CD4-positive, alpha-beta T cell (primary cell): ENCODE data around the gene ETV3L. TPM values are rescaled to one million over a fixed set of nuclear protein-coding genes. Genes with fewer than 3 reads are reported as not detected.

Source experiments
- ATAC-seq: fragments of 200-7000 bp; cut with Tn5 transposase; one replicate; pipeline ENCODE4 v1.10.0; 2022; ENCODE audit warnings: mild to moderate bottlenecking; ENCODE audit not compliant: poor library complexity
- CTCF ChIA-PET: fragments of 350-600 bp; sonication (Branson Sonifier 250); formaldehyde crosslinking; loops from one replicate; lab custom pipeline; 2021; ENCODE audit warnings: antibody characterized with exemption, inconsistent platforms; lab: Charles Lee
- POLR2A ChIA-PET: fragments of 350-600 bp; sonication (Branson Sonifier 250); formaldehyde crosslinking; loops from one replicate; lab custom pipeline; 2021; ENCODE audit warnings: antibody characterized with exemption, inconsistent platforms; lab: Charles Lee
- DNase-seq, 14 experiments: peaks; one replicate each; pipeline ENCODE4 v3.0.0-alpha.2; 2013 to 2020; ENCODE audit warnings: mixed read lengths in 2 of 14
- H3K27ac ChIP-seq, 2 donors: one replicate each; pipeline versions ENCODE4 v1.5.1 to v1.7.0; 2013; ENCODE audit warnings: low read length in 2 of 2, low read depth in 1 of 2, mild to moderate bottlenecking in 1 of 2
- H3K27me3 ChIP-seq, 2 experiments: 1 replicate in 1 of 2; 2 replicates in 1 of 2; pipeline versions ENCODE4 v1.6.1 to v1.7.0; 2013; ENCODE audit warnings: low read length in 2 of 2, control low read depth in 1 of 2, mild to moderate bottlenecking in 1 of 2, moderate library complexity in 1 of 2; ENCODE audit not compliant: insufficient read depth in 2 of 2, control insufficient read depth in 1 of 2
- H3K36me3 ChIP-seq: one replicate; pipeline ENCODE4 v1.6.1; 2013; ENCODE audit warnings: low read length, control low read depth; ENCODE audit not compliant: insufficient read depth
- H3K4me1 ChIP-seq: one replicate; pipeline ENCODE4 v1.6.1; 2013; ENCODE audit warnings: low read length, control low read depth; ENCODE audit not compliant: insufficient read depth
- H3K4me3 ChIP-seq: one replicate; pipeline ENCODE4 v1.5.1; 2013; ENCODE audit warnings: mild to moderate bottlenecking, low read length, moderate library complexity
- H3K9me3 ChIP-seq, 2 experiments: 1 replicate in 1 of 2; 2 replicates in 1 of 2; pipeline versions ENCODE4 v1.6.1 to v1.7.0; 2013; ENCODE audit warnings: low read length in 2 of 2, mild to moderate bottlenecking in 2 of 2, control low read depth in 1 of 2, moderate library complexity in 1 of 2; ENCODE audit not compliant: control insufficient read depth in 1 of 2, insufficient read depth in 1 of 2
- H3K27ac Mint-ChIP-seq: one replicate; pipeline ENCODE4 v1.8.0; 2020; ENCODE audit warnings: mixed read lengths
- H3K27me3 Mint-ChIP-seq: one replicate; pipeline ENCODE4 v1.8.0; 2021; ENCODE audit warnings: mixed read lengths
- H3K36me3 Mint-ChIP-seq: one replicate; pipeline ENCODE4 v1.8.0; 2021; ENCODE audit warnings: low read depth, mixed read lengths
- H3K4me1 Mint-ChIP-seq: one replicate; pipeline ENCODE4 v1.8.0; 2021; ENCODE audit warnings: low read depth, mixed read lengths
- H3K4me3 Mint-ChIP-seq: one replicate; pipeline ENCODE4 v1.8.0; 2020; ENCODE audit warnings: mild to moderate bottlenecking, mixed read lengths
- H3K9me3 Mint-ChIP-seq: one replicate; pipeline ENCODE4 v1.8.0; 2020; ENCODE audit warnings: mixed read lengths
- CTCF ChIP-seq: fragments of 200-600 bp; IDR thresholded peaks from one replicate; pipeline ENCODE4 v1.8.0; 2022; ENCODE audit warnings: antibody characterized with exemption, mild to moderate bottlenecking
- intact Hi-C, 2 experiments: fragments of 100-400 bp; cut with DNase I in 1 of 2; cut with micrococcal nuclease in 1 of 2; formaldehyde crosslinking; loops; one replicate each; pipeline versions ENCODE4 v1.15.1 to v1.9.0; 2023 to 2025; cut with DNase I, micrococcal nuclease
- total RNA-seq, 174 experiments: library from RNA in 2 of 174; stranded (reverse) in 2 of 174; gene quantifications; one replicate each; pipeline ENCODE4 v1.2.3 and lab custom pipeline; 2021 to 2026

The ETV3L gene
- total RNA-seq, 2 experiments from 2014 or later, result not detected

GRCh38 chr1:157140063-157140588 lies 40.5 kb upstream of the ETV3L start:
- peaks cover 43% of the 10 kb centered on the region for H3K4me1 Mint-ChIP-seq
- CTCF ChIA-PET, result interaction anchor here (2.1 kb wide), 1 partner anchor 50 kb away, joined by 18 read pairs; no protein-coding TSS in a partner anchor
- peaks cover 12% of the 10 kb centered on the region for H3K36me3 ChIP-seq
- H3K27me3 ChIP-seq, result no peaks in the 10 kb centered on the region
- POLR2A ChIA-PET, result interaction anchor here (1.5 kb wide), 1 partner anchor 13 kb away, joined by 6 read pairs; no protein-coding TSS in a partner anchor
- H3K27ac Mint-ChIP-seq, result peak overlapping the region; percentile 90
- no peaks in the 10 kb centered on the region for H3K9me3 Mint-ChIP-seq
- DNase-seq (no peak), ATAC-seq (no peak)
- H3K4me3 ChIP-seq, result no peak overlapping the region
- H3K4me1 ChIP-seq, result peaks cover 37% of the 10 kb centered on the region
- peak overlapping the region; percentile 93 for H3K4me3 Mint-ChIP-seq
- peak overlapping the region in 1 of 2 donors; percentile 18 for H3K27ac ChIP-seq
- H3K27me3 Mint-ChIP-seq, result no peaks in the 10 kb centered on the region
- intact Hi-C loops, result no loop called here
- TF ChIP-seq CTCF, result no peak
- no peaks in the 10 kb centered on the region for H3K9me3 ChIP-seq
- peaks cover 24% of the 10 kb centered on the region for H3K36me3 Mint-ChIP-seq

- Histone ChIP-seq H3K36me3 (peaks cover 21% of the 10 kb centered on the region), H3K9me3 (no peaks in the 10 kb centered on the region), H3K27ac (peak overlapping the region; percentile 90 to 98), H3K27me3 (no peaks in the 10 kb centered on the region), H3K4me1 (peaks cover 46% of the 10 kb centered on the region), H3K4me3 (peak overlapping the region; percentile 84)
- ATAC-seq (no peak), DNase-seq (peak in 1 of 14 experiments; percentile 62)
- no peaks in the 10 kb centered on the region for H3K9me3 Mint-ChIP-seq
- H3K4me1 Mint-ChIP-seq, result peaks cover 52% of the 10 kb centered on the region
- peak overlapping the region; percentile 93 for H3K4me3 Mint-ChIP-seq
- H3K27me3 Mint-ChIP-seq, result no peaks in the 10 kb centered on the region
- intact Hi-C loops, result loop anchor here in 1 of 2 experiments (5.0 to 10.0 kb wide), 2 partner anchors 47 to 324 kb away; partner anchors contain the start of gene SH2D2A
- POLR2A ChIA-PET, result interaction anchor here (1.3 to 1.7 kb wide), 4 partner anchors 9 to 30 kb away, joined by 3 to 6 read pairs (median 6); no protein-coding TSS in a partner anchor
- H3K36me3 Mint-ChIP-seq, result peaks cover 34% of the 10 kb centered on the region
- peak overlapping the region; percentile 90 for H3K27ac Mint-ChIP-seq
- CTCF ChIA-PET, result interaction anchor here (2.1 to 2.7 kb wide), 2 partner anchors 17 to 49 kb away, joined by 13 to 18 read pairs; no protein-coding TSS in a partner anchor
- no peak for TF ChIP-seq CTCF
Observed at GRCh38 chr1:157139052-157139715, 39.6 kb upstream of the ETV3L start.

GRCh38 chr1:157138220-157139051 lies 38.8 kb upstream of the ETV3L start, which contains the start of gene ETV3:
Gene ETV3 (minus strand): TSS chr1:157138395. CDS start chr1:157136352, 2,043 bp downstream.
- peaks cover 60% of the 10 kb centered on the region for H3K4me1 Mint-ChIP-seq
- H3K36me3 Mint-ChIP-seq, result peaks cover 41% of the 10 kb centered on the region
- DNase-seq (peak; percentile 70 to 96 (median 81)), ATAC-seq (peak; percentile 81)
- H3K27me3 Mint-ChIP-seq, result no peaks in the 10 kb centered on the region
- peaks cover 48% of the 10 kb centered on the region for H3K4me1 ChIP-seq
- H3K36me3 ChIP-seq, result peaks cover 26% of the 10 kb centered on the region
- H3K4me3 ChIP-seq, result peak within 1 kb of the TSS; percentile 84
- no peaks in the 10 kb centered on the region for H3K27me3 ChIP-seq
- TF ChIP-seq CTCF, result no peak
- H3K27ac ChIP-seq, result peak within 1 kb of the TSS; percentile 90 to 98
- intact Hi-C loops, result loop anchor here in 1 of 2 experiments (5.0 to 10.0 kb wide), 2 partner anchors 46 to 324 kb away; partner anchors contain the start of gene SH2D2A
- peak within 1 kb of the TSS; percentile 94 for H3K4me3 Mint-ChIP-seq
- POLR2A ChIA-PET, result interaction anchor here (0.6 to 1.7 kb wide), 5 partner anchors 9 to 48 kb away, joined by 3 to 6 read pairs (median 6); no protein-coding TSS in a partner anchor
- CTCF ChIA-PET, result interaction anchor here (2.1 to 2.7 kb wide), 2 partner anchors 18 to 48 kb away, joined by 13 to 18 read pairs; no protein-coding TSS in a partner anchor
- no peaks in the 10 kb centered on the region for H3K9me3 ChIP-seq
- H3K9me3 Mint-ChIP-seq, result no peaks in the 10 kb centered on the region
- H3K27ac Mint-ChIP-seq, result peak within 1 kb of the TSS; percentile 90
